NCI-H2196 treated with DMSO at 0.1 percent for 48 hours (cell line): ENCODE results near the gene GNG7.
"Not testable (repeated sequence)": the region's sequence is repeated elsewhere in the genome, so short reads cannot be mapped to it uniquely, and the experiment has no call there.

ENCODE experiments used
- DNase-seq: peaks from one replicate; lab custom pipeline; 2025; ENCODE audit not compliant: unreplicated experiment; lab: John Stamatoyannopoulos, UW

Gene GNG7

GRCh38 chr19:2556221-2557092 lies 146.0 kb downstream of the GNG7 start:
- no peak for DNase-seq

GRCh38 chr19:2555422-2556220 lies 146.9 kb downstream of the GNG7 start:
- DNase-seq, result no peak

GRCh38 chr19:2554856-2555255 lies 147.6 kb downstream of the GNG7 start:
- DNase-seq, result no peak

GRCh38 chr19:2553510-2553909 lies 149.0 kb downstream of the GNG7 start:
- no peak for DNase-seq

- DNase-seq, result no peak
These were observed 149.6 kb downstream of the GNG7 start for GRCh38 chr19:2552859-2553258.

GRCh38 chr19:2551864-2552185 lies 150.7 kb downstream of the GNG7 start:
- no peak for DNase-seq

GRCh38 chr19:2551172-2551863 lies 151.2 kb downstream of the GNG7 start:
- no peak for DNase-seq

- peak; percentile 78 for DNase-seq
These were observed 151.9 kb downstream of the GNG7 start for GRCh38 chr19:2550431-2551171.

- DNase-seq, result no peak
These were observed 152.7 kb downstream of the GNG7 start for GRCh38 chr19:2549701-2550191.

GRCh38 chr19:2548966-2549365 lies 153.5 kb downstream of the GNG7 start:
- DNase-seq, result no peak

GRCh38 chr19:2547721-2548120 lies 154.8 kb downstream of the GNG7 start:
- DNase-seq, result no peak

GRCh38 chr19:2547033-2547680 lies 155.3 kb downstream of the GNG7 start:
- no peak for DNase-seq

- no peak for DNase-seq
These were observed 156.1 kb downstream of the GNG7 start for GRCh38 chr19:2546128-2547032.

- DNase-seq, result not testable (repeated sequence)
These were observed 156.9 kb downstream of the GNG7 start for GRCh38 chr19:2545416-2546127.

GRCh38 chr19:2544576-2545415 lies 157.7 kb downstream of the GNG7 start:
- DNase-seq, result no peak

- peak; percentile 73 for DNase-seq
These were observed 158.7 kb downstream of the GNG7 start for GRCh38 chr19:2543463-2544442.

GRCh38 chr19:2543072-2543462 lies 159.4 kb downstream of the GNG7 start:
- DNase-seq, result not testable (repeated sequence)
